Effector CD4-positive, alpha-beta T cell (primary cell): ENCODE results near the gene KCNT2.

ENCODE experiments used
- DNase-seq: peaks from one replicate; pipeline ENCODE4 v3.0.0-alpha.2; 2020

Gene KCNT2

DNA sequence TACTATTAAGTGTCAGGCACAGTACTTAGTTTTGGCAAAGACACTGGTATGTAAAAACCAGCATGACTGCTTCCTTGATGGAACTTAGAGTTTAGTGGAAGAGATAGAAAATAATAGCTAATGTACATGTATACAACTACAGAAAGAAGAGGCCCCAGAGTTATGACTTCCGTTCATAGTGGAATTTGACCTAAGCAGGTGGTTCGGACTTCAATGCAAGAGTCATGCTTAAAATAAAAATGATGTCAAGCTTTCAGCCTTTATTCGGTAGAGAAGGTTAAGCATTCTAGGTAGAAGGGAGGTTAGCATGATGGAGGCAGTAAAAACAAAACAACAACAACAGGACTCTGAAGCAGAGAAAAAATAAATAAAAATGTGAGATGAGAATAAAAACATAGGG, 165.9 kb downstream of the KCNT2 start:
- no peak for DNase-seq

- DNase-seq, result no peak
Measured at GRCh38 chr1:196440711-196441110, 167.5 kb downstream of the KCNT2 start.

GRCh38 chr1:196438329-196438728, 169.9 kb downstream of the KCNT2 start:
- DNase-seq, result no peak

- DNase-seq, result no peak
Measured at GRCh38 chr1:196437671-196438070, 170.6 kb downstream of the KCNT2 start.

DNA sequence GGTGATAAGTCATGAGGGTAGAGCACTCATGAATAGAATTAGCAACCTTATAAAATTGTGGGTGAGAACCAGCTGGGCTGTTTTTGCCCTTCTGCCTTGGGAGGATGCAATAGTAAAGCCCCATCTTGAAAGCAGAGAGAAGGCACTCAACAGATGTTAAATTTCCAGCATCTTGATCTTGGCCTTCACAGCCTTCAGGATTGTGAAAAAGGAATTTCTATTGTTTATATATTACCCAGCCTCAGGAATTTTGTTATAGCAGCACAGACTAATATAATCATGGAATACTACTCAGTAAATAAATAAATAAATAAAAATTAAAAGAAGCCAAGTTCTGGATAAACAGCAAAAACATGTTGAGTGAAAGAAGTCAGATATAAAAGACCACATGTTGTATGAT, 175.2 kb downstream of the KCNT2 start:
- DNase-seq, result no peak

DNA sequence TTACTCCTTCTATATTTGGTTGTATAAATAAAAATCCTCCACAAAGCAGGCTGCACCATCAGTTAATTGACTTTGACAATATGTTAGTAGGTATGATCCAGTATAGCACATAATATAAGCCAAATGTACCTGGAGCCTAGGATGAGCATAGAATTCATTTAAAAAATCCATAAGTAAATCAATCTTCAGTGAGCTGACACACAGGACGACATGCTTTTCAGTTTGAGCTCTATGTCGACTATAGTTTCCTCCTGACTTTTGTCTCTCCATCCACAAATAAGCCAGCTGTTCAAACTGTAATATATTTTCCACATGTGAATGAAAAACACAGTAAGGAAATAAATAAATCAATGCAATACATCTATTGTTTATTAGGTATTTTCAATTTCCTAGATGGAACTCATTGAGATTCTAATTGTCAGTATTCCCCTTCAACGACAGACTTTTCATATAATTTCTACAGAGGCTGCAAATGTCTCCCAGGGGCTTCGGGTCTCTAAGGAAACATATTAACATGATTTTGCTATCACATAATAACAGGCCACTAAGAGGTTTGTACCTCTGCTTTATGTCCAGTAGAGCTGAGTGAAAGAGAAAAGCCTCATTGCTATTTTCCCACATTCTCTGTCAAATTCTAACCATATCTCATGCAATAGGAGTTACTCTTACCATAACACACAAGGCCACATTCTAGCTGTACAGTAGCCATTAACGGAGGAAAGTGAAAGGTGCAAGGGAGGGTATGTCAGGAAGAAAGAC, 180.1 kb downstream of the KCNT2 start:
- DNase-seq, result no peak

GRCh38 chr1:196425513-196425912, 182.7 kb downstream of the KCNT2 start:
- DNase-seq, result no peak

DNA sequence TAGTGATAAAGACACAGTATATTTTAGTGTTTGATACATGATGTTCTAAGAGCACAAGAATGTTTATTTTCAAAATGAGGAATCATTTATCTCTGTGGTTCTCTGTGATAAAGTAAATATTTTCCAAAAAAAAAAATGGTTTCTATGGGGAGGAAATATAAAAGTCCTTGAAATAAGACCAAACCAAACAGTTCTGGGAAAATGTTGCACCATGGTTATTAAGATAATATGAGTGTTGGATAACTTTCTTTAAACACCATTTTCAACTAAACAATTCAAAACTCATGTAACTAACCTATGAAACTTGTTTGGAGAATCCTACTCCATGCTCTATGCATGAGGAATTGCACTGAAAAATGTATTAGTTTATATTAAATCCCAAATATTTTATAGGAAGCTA, 184.6 kb downstream of the KCNT2 start:
- no peak for DNase-seq

DNA sequence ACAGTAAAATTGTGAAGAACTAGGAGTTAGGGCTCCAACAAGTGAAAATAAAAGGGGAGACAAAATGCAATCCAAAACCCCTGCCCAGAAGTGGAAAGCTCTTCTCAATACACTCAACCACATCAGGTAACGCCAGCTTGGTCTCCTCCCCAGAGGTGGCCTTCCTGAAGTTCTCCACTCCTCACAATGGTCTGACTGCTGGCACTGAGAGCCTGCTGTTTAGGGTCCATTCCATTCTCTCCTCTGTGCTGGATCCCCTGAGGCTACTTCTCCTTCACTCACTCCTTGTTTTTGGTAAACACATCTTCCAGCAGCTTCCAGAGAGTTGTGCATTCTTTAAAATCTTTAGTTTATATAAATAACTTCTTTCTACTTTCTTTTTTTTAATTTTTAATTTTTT, 189.5 kb downstream of the KCNT2 start:
- no peak for DNase-seq

DNA sequence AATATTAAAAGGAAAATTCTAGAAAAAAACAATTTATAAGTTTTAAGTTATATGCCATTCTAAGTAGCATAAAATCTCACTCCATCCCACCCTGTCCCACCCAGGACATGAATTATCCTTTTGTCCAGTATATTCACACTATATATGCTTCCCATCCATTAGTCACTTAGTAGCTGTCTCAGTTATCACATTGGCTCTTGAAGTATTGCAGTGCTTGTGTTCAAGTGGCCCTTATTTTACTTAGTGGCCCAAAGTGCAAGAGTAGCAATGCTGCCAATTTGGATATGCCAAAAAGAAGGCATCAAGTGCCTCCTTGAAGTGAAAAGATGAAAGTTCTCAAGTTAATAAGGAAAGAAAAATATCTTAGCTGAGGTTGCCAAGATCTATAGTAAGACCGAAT, 192.3 kb downstream of the KCNT2 start:
- DNase-seq, result no peak

DNA sequence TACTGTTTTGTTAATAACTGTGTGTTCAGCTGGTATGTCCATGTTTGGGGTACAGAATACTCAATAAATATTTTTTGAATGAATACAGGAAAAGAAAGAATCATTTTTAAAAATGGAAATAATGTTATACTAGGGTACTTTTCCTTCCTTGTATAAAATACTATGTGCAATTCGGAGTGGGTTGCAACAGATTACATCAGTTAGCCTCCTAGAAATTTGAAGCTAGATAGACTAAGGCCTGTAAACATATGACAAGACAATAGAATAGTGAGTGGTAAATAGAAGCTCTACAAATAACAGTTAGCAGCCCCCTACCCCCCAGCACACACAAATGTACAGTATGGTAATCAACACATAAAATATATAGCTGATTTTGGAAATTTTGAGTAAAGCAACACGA, 195.9 kb downstream of the KCNT2 start:
- no peak for DNase-seq

GRCh38 chr1:196410768-196411167, 197.5 kb downstream of the KCNT2 start:
- DNase-seq, result no peak

- DNase-seq, result no peak
Measured at GRCh38 chr1:196409586-196409985, 198.7 kb downstream of the KCNT2 start.

GRCh38 chr1:196407358-196408051, 200.7 kb downstream of the KCNT2 start:
- no peak for DNase-seq

- DNase-seq, result no peak
Measured at GRCh38 chr1:196405839-196406238, 202.4 kb downstream of the KCNT2 start.

- DNase-seq, result no peak
Measured at GRCh38 chr1:196403803-196404690, 204.2 kb downstream of the KCNT2 start.

DNA sequence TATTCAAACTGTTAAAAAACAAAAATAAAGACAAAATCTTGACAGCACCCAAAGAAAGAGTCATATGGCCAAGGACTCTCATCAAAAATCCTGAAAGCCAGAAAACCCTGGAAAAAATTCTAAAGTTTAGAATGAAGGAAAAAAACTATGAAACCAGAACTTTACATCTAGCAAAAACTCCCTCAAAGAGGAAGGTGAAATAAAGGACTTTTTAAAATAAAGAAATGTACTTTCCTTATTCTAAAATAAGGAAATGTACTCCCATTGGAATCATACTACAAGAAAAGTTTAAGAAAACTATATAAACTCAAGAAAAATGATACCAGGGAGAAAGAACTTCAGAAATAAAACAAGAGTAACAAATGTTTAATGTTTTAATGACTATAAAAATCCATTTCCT, 206.3 kb downstream of the KCNT2 start:
- DNase-seq, result no peak

- no peak for DNase-seq
Measured at GRCh38 chr1:196401452-196401833, 206.8 kb downstream of the KCNT2 start.

DNA sequence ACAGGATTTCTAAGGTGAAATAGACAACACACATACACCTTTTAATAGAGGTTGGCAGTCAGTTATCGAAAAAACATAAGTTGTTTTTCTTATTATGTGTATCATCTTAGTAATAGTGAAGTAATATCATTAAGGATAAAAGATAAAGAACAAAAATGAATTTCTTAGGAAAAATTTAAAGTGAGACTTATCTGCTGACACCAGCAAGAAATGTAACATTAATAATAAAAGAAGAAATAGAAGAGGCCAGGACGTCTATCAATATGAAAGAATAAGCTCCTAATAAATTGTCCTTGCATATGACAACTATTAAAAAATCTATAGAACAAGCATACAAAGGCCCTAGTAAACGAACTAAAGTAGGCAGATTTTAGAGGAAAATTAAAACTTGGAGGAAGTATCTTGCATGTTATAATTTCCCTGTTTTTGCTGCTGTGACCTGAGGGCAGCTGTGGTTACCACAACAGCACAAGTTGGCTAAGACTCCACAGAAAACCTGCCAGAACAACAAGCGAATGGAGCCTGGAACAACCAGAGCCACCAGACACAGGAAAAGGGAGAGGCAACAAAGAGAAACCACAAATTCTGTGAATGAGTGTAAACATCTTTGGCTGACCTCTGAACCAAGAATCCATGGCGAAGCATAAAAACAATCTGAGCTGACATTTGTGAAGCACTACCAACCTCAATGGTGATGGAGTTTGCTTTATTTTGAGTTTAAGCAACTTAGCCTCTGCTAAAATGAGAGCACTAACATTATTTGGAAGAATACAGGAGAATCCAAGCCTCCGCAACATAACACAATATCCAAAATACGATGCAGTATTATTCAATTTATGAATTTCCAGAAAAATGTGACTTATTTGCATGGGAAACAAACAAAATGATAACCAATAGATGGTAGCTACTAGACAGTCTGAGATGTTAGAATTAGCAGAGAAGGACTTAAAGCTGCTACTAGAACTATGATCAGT, 207.5 kb downstream of the KCNT2 start:
- no peak for DNase-seq

GRCh38 chr1:196399713-196400112, 208.5 kb downstream of the KCNT2 start:
- no peak for DNase-seq

- no peak for DNase-seq
Measured at GRCh38 chr1:196393742-196394141, 214.5 kb downstream of the KCNT2 start.

DNA sequence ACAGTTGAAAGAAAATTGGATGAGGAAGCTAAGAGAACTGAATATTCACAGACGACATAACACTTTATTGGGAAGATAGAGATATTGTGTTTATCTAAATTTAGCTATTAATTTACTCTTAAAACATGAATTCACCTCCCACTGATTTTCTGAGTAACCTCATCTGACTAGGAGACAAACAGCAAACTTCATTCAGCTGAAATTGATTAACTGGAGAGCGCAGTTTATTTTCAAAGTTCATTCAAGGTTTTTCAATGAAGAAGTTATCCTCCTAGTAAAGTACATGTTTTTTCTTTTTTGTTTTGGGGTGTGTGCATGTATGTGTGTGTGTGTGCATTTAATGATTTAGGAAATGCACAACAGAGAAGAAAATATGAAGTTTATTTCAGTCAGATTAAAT, 215.0 kb downstream of the KCNT2 start:
- no peak for DNase-seq
